Heart left ventricle (tissue), 13 donors: ENCODE measurements around the gene JDP2.

Experiments used
- CTCF ChIP-seq, 12 donors: fragments of 200-600 bp; sonication (generic) in 4 of 12; IDR thresholded peaks; one replicate each; pipeline versions ENCODE4 v1.5.0 to v1.8.0; 2018 to 2022; ENCODE audit warnings: antibody characterized with exemption in 12 of 12, mild to moderate bottlenecking in 5 of 12
- POLR2A ChIP-seq, 2 donors: fragments of 450-650 bp; IDR thresholded peaks; one replicate each; pipeline ENCODE4 v1.6.1; 2017; ENCODE audit warnings: antibody characterized with exemption in 2 of 2, mild to moderate bottlenecking in 2 of 2, moderate library complexity in 2 of 2
- donor health status: ischemic (EF 13 %, LVEDD 7.1; RV severe dilation, severe dysfunction).
- donor health status: DM: no; HTN: yes; CAD: no.
- donor health status: DM: no; HTN: no; CAD: no.
- donor health status: ischemic (EF 25% LVEDD 6.9; RV normal size, moderate dysfunction).
- donor health status: ischemic (EF 25% LVEDD 5.7; RV mildly dilated, moderate dysfunction).
- donor health status: ischemic (EF 35%, LVEDD 5.7; RV mildly dilated, moderate dysfunction).
- donor health status: nonischemic (EF 11% LVEDD 7.7; RV severe dilation, severe dysfunction).
- donor health status: DM: yes; HTN: yes; CAD: no.
- donor health status: PGD.
- donor health status: ischemic (EF 29% LVEDD 5.4; RV normal size, mild dysfunction).
- donor health status: nonischemic (EF 23%, LVEDD 6.1; RV moderate dilation, normal function).

GRCh38 chr14:75392686-75393641, 34.9 kb upstream of the JDP2 start:
- no peak for TF ChIP-seq CTCF (IDR thresholded peaks at IDR 0.05)
- no peak for TF ChIP-seq POLR2A (IDR thresholded peaks at IDR 0.05)
